Left ventricle myocardium inferior (tissue), 1 donor: ENCODE measurements around the gene RPS29. TPM values are rescaled to one million over a fixed set of nuclear protein-coding genes. Genes with fewer than 3 reads are reported as not detected.

ENCODE experiments used
- DNase-seq: peaks from one replicate; pipeline ENCODE4 v3.0.0-alpha.2; 2020
- H3K27ac ChIP-seq: fragments of 200-600 bp; replicated peaks from 2 replicates; pipeline ENCODE4 v1.8.0; 2021
- H3K27me3 ChIP-seq: fragments of 200-600 bp; 2 replicates; pipeline ENCODE4 v1.8.0; 2021; ENCODE audit warnings: low read depth
- H3K36me3 ChIP-seq: fragments of 200-600 bp; 2 replicates; pipeline ENCODE4 v1.8.0; 2021
- H3K4me1 ChIP-seq: fragments of 200-600 bp; 2 replicates; pipeline ENCODE4 v1.8.0; 2021
- H3K4me3 ChIP-seq: fragments of 200-600 bp; 2 replicates; pipeline ENCODE4 v1.8.0; 2021; ENCODE audit warnings: mild to moderate bottlenecking, moderate library complexity
- H3K9me3 ChIP-seq: fragments of 200-600 bp; replicated peaks from 2 replicates; pipeline ENCODE4 v1.8.0; 2021
- intact Hi-C: fragments of 100-400 bp; cut with micrococcal nuclease; formaldehyde crosslinking; loops from one replicate; pipeline ENCODE4 v1.11.0; 2022
- total RNA-seq: library from RNA; stranded (reverse); fragmentation: NEBNext Ultra II Directional; extraction: Animal tissue kit (Norgen Biotek cat#: 25700); gene quantifications from one replicate; pipeline ENCODE4 v1.2.1, GENCODE V29; 2021
- TF ChIP-seq, protein P1 (sequence below): fragments of 200-600 bp; IDR thresholded peaks from 2 replicates; pipeline ENCODE4 v1.8.0; 2021; ENCODE audit warnings: antibody characterized with exemption, mild to moderate bottlenecking, borderline replicate concordance
- donor health status: DM: no; HTN: yes; CAD: no; lungs with severe emphysema.

Gene RPS29
- total RNA-seq, 1 donor from 2014 or later = 853 TPM

- TF ChIP-seq, protein P1, sequence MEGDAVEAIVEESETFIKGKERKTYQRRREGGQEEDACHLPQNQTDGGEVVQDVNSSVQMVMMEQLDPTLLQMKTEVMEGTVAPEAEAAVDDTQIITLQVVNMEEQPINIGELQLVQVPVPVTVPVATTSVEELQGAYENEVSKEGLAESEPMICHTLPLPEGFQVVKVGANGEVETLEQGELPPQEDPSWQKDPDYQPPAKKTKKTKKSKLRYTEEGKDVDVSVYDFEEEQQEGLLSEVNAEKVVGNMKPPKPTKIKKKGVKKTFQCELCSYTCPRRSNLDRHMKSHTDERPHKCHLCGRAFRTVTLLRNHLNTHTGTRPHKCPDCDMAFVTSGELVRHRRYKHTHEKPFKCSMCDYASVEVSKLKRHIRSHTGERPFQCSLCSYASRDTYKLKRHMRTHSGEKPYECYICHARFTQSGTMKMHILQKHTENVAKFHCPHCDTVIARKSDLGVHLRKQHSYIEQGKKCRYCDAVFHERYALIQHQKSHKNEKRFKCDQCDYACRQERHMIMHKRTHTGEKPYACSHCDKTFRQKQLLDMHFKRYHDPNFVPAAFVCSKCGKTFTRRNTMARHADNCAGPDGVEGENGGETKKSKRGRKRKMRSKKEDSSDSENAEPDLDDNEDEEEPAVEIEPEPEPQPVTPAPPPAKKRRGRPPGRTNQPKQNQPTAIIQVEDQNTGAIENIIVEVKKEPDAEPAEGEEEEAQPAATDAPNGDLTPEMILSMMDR = no peak
- H3K4me3 ChIP-seq = no peak overlapping the region
- intact Hi-C loops = no loop called here
- H3K36me3 ChIP-seq = no peaks in the 10 kb centered on the region
- no peaks in the 10 kb centered on the region for H3K27me3 ChIP-seq
- H3K27ac ChIP-seq = no peak overlapping the region
- H3K4me1 ChIP-seq = no peaks in the 10 kb centered on the region
- DNase-seq = no peak
- peaks cover 6% of the 10 kb centered on the region for H3K9me3 ChIP-seq
Measured at GRCh38 chr14:49545071-49545470, 41.1 kb downstream of the RPS29 start.

DNA sequence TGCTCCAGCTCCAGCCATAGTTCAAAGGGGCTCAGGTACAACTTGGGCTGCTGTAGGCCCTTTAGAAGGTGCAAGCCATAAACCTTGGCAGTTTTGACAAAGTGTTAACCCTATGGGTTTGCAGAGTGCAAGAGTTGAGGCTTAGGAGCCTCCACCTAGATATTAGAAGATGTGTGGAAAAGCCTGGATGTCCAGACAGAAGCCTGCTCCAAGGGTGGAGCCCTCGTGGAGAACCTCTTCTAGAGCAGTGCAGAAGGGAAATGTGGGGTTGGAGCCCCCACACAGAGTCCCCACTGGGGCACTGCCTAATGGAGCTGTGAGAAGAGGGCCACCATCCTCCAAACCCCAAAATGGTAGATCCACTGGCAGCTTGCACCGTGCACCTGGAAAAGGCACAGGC, 45.1 kb downstream of the RPS29 start:
- Histone ChIP-seq H3K9me3 (peaks cover 6% of the 10 kb centered on the region), H3K4me3 (no peak overlapping the region), H3K27me3 (no peaks in the 10 kb centered on the region)

GRCh38 chr14:49538852-49539251, 47.3 kb downstream of the RPS29 start:
- no peak overlapping the region for H3K4me3 ChIP-seq
- H3K9me3 ChIP-seq = peaks cover 6% of the 10 kb centered on the region
- H3K36me3 ChIP-seq = no peaks in the 10 kb centered on the region
- no peak for DNase-seq
- TF ChIP-seq, protein P1 = no peak
- no peak overlapping the region for H3K27ac ChIP-seq
- H3K4me1 ChIP-seq = no peaks in the 10 kb centered on the region
- intact Hi-C loops = no loop called here
- no peaks in the 10 kb centered on the region for H3K27me3 ChIP-seq

More for the DNA sequence above, 45.1 kb downstream of the RPS29 start:
- Histone ChIP-seq H3K4me1 (no peaks in the 10 kb centered on the region), H3K36me3 (no peaks in the 10 kb centered on the region), H3K27ac (no peak overlapping the region)
- DNase-seq = no peak
- TF ChIP-seq, protein P1 = no peak
- intact Hi-C loops = no loop called here

Other genes with a start within 250 kb of the RPS29 start
- 4.6 TPM for gene LRR1, start 12.6 kb upstream of the RPS29 start, total RNA-seq
- 141 TPM for gene RPL36AL, start 34.2 kb upstream of the RPS29 start, total RNA-seq
- 12.0 TPM for gene MGAT2, start 34.4 kb upstream of the RPS29 start, total RNA-seq
- gene DNAAF2, start 48.9 kb upstream of the RPS29 start, total RNA-seq = 6.2 TPM
- gene POLE2, start 101.8 kb upstream of the RPS29 start, total RNA-seq = 0.69 TPM
- 10.0 TPM for gene KLHDC1, start 106.7 kb upstream of the RPS29 start, total RNA-seq
- 85.3 TPM for gene KLHDC2, start 181.8 kb upstream of the RPS29 start, total RNA-seq